GM19351 (cell line): ENCODE data around the gene NIPAL3.
"Not testable (repeated sequence)": the region's sequence is repeated elsewhere in the genome, so short reads cannot be mapped to it uniquely, and the experiment has no call there.

ENCODE experiments used
- ATAC-seq: cut with Tn5 transposase; IDR thresholded peaks from one replicate; pipeline ENCODE4 v1.9.1; 2021; ENCODE audit warnings: mild to moderate bottlenecking, moderate library complexity; ENCODE audit not compliant: unreplicated experiment

NIPAL3 gene

GRCh38 chr1:24421502-24421901 is 5.9 kb downstream of the NIPAL3 start:
- no peak for ATAC-seq

GRCh38 chr1:24424207-24424606 is 8.6 kb downstream of the NIPAL3 start:
- no peak for ATAC-seq

- no peak for ATAC-seq
These were observed 9.4 kb downstream of the NIPAL3 start for GRCh38 chr1:24424990-24425389.

GRCh38 chr1:24425441-24425840 is 9.8 kb downstream of the NIPAL3 start:
- ATAC-seq, result no peak

GRCh38 chr1:24425922-24426321 is 10.3 kb downstream of the NIPAL3 start:
- no peak for ATAC-seq

- ATAC-seq, result no peak
These were observed 11.3 kb downstream of the NIPAL3 start for GRCh38 chr1:24426744-24427544.

- no peak for ATAC-seq
These were observed 11.9 kb downstream of the NIPAL3 start for GRCh38 chr1:24427545-24427862.

- ATAC-seq, result no peak
These were observed 20.3 kb downstream of the NIPAL3 start for GRCh38 chr1:24435782-24436365.

GRCh38 chr1:24437631-24438396 is 22.2 kb downstream of the NIPAL3 start:
- ATAC-seq, result no peak

GRCh38 chr1:24438423-24438901 is 22.9 kb downstream of the NIPAL3 start:
- ATAC-seq, result no peak

- no peak for ATAC-seq
These were observed 24.8 kb downstream of the NIPAL3 start for GRCh38 chr1:24440436-24440835.

- no peak for ATAC-seq
These were observed 25.9 kb downstream of the NIPAL3 start for GRCh38 chr1:24441480-24441879.

GRCh38 chr1:24441996-24442668 is 26.5 kb downstream of the NIPAL3 start:
- ATAC-seq, result no peak

GRCh38 chr1:24442764-24443163 is 27.2 kb downstream of the NIPAL3 start:
- no peak for ATAC-seq

- ATAC-seq, result no peak
These were observed 27.6 kb downstream of the NIPAL3 start for GRCh38 chr1:24443241-24443656.

- not testable (repeated sequence) for ATAC-seq
These were observed 30.8 kb downstream of the NIPAL3 start for GRCh38 chr1:24446446-24446845.

GRCh38 chr1:24450316-24450715 is 34.7 kb downstream of the NIPAL3 start:
- ATAC-seq, result no peak

- ATAC-seq, result no peak
These were observed 35.3 kb downstream of the NIPAL3 start for GRCh38 chr1:24450857-24451397.

- ATAC-seq, result no peak
These were observed 36.1 kb downstream of the NIPAL3 start for GRCh38 chr1:24451746-24452145.

- ATAC-seq, result no peak
These were observed 37.4 kb downstream of the NIPAL3 start for GRCh38 chr1:24452922-24453485.

- ATAC-seq, result no peak
These were observed 39.1 kb downstream of the NIPAL3 start for GRCh38 chr1:24454673-24455072.
